Lower leg skin (tissue), 3 donors: ENCODE data around the gene LRRC15.

Experiments used
- CTCF ChIP-seq, 3 donors: fragments of 450-650 bp; IDR thresholded peaks; one replicate each; pipeline ENCODE4 v1.5.1; 2016; ENCODE audit warnings: antibody characterized with exemption in 3 of 3, mild to moderate bottlenecking in 3 of 3, moderate library complexity in 2 of 3
- POLR2A ChIP-seq, 2 donors: fragments of 450-650 bp; IDR thresholded peaks; one replicate each; pipeline ENCODE4 v1.6.1; 2016 to 2017; ENCODE audit warnings: antibody characterized with exemption in 2 of 2, mild to moderate bottlenecking in 1 of 2, moderate library complexity in 1 of 2

- TF ChIP-seq CTCF (IDR thresholded peaks at IDR 0.05) = no peak
- no peak for TF ChIP-seq POLR2A (IDR thresholded peaks at IDR 0.05)
Measured at GRCh38 chr3:194373899-194374298, 4.4 kb upstream of the LRRC15 start.
